GM21381 (cell line): ENCODE results near the gene ZNF407.

Experiments
- ATAC-seq: cut with Tn5 transposase; IDR thresholded peaks from one replicate; pipeline ENCODE4 v1.9.1; 2021; ENCODE audit warnings: mild to moderate bottlenecking, moderate library complexity; ENCODE audit not compliant: unreplicated experiment

The ZNF407 gene

DNA sequence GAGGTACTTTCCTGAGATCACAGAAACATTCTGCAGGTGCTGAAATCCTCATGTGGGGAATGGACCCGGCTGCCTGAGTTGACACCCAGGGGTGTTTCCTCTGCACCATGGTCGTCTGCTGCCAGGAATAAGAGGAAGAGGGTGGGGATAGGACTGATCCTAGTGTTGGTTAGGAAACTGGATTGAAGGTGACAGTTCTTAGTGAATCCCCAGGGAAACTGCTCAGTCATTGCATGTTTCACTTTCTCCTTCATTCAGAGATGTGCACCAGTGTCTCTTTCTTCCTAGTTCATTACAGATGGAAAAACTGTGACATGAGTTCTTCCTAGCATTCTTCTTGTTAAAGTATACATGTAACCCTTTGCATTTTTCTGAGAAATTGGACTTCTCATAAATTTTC, 317.0 kb downstream of the ZNF407 start:
- no peak for ATAC-seq

DNA sequence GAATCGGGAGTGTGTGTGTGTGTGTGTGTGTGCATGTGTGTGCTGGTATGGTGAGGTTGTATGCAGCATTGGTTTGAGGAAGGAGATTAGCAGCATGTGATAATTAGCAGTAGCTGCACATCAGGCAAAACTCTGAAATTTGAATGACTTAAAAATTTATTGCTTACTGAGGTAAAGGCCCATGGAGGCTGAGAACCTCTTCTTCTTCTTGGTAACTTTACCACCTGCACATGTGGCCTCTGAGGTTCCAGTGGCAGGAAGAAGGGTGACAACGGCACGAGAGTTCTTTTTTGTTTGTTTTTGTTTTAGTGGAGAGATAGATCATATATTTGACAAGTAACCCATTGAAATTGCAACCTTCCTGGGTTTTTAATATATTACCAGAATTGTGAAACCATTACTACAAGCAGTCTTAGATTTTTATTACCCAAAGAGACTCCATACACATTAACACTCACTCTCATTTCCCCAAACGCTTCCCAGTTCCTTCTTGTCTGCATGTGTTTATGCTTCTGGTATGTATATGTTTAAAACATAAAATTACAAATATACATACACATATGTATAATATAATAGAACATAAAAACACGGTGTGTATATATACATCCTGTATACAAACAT, 319.2 kb downstream of the ZNF407 start:
- no peak for ATAC-seq

DNA sequence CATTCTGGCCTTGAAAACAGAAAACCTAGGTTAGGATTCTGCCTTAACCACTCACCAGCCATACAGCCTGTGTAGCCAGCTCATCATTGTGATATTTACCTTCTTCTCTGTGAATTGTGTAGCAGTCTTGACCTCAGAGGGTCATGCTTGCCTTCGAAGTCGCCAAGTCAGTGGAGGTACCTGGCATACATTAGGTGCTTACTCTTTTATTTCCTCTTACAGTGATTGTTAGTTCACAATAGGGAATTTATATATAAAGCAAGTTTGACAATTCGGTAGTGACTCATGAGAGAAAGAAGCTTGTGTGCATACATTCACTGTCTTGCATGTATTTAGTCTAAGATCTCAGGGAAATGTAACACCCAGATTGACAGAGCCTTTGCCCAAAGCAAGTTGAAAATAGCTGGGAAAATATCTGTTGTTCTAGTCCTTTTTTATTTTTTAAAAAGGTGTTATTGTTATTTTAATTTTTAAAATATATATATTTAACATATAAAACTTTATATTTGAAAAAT, 320.7 kb downstream of the ZNF407 start:
- ATAC-seq: no peak

- ATAC-seq: no peak
These were observed 323.6 kb downstream of the ZNF407 start for GRCh38 chr18:74921057-74921820.

GRCh38 chr18:74926051-74926450, 328.4 kb downstream of the ZNF407 start:
- no peak for ATAC-seq

DNA sequence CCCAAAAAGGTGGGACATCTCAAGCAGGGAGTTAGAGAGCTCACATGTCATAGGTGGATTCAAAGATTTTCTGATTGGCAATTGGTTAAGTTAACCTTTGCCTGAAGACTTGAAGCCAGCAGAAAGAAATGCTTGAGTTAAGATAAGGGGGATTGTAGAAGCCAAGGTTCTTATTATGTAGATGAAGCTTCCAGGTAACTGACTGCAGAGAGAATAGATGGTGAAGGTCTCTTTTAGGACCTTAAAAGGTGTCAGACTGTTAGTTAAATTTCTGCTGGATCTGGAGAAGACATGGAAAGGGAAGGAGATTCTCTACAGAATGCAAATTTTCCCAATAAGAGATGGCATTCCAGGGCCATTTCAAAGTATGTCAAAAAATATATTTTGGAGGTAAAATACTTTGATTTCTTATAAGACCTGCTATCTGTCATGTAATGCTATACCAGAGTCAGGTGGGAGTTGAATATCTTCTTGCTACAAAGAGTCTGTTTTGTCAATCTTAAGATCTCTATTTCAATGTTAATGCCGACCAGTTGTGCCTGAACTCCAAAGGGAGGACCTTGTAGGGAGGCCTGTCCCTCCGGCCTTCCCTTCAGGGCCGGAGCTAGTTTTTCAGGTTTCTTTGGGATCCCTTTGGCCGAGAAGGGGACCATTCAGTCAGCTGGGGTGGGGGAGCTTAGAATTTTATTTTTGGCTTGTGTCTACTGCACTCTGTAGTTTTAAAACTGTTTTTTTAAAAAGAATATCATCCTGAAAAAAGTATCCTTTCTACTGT, 330.7 kb downstream of the ZNF407 start:
- ATAC-seq: no peak

- no peak for ATAC-seq
These were observed 331.4 kb downstream of the ZNF407 start for GRCh38 chr18:74929110-74929509.

DNA sequence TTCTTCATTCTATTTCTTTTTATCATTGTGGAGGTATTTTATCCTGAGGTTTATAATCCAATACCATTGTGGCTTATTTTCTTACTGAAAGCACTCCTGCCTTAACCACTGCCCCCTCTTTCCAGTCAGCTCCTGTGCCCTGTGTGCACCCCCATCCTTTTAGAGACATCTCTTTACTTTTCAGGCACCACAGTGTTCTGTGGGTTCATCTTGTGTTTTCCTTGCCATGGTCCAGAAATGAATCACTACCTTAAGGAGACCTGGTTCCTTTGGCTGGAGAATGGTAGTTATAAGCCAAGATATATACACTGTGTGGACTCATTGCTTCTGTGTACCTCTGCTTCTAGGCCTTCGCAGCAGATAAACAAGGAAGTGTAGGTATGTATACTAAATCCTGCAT, 332.9 kb downstream of the ZNF407 start:
- ATAC-seq: no peak

DNA sequence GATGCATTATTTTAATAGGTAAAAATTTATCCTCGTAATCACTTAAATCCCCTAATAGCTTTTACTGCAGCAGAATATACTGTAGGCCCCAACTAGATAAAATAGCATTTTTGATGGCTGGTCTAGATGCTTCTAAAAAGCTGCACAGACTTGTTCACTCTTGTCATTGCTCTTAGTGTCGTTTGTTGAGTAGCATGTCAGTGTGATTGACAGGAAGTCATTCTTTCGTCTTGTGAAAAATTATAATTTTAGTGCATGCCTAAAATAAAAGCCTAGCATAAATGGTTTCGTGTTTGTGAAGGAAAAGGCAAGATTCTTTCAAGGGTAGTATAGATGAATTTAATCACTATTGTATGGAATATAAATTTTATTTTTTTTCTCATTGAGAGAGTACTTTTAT, 336.3 kb downstream of the ZNF407 start:
- no peak for ATAC-seq

DNA sequence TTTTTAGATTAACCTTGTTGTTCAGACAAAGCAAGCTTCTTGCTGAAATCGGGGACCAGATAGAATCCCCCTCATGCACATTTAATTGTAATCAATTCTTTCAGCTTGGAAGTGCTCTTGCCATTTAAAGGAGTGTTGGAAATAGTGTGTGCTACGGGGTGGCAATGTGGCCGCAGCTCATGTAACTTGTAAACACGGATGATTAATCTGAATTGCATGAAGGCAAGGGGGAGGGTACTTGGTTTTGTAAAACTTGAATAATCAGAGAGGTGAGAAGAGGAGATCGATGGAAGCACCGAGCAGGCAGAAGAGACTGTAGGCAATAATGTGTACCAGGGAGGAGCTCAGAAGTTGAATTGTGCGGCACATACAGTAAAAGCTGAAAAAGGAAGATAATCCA, 337.8 kb downstream of the ZNF407 start:
- ATAC-seq: no peak

GRCh38 chr18:74936343-74936742, 338.7 kb downstream of the ZNF407 start:
- no peak for ATAC-seq

DNA sequence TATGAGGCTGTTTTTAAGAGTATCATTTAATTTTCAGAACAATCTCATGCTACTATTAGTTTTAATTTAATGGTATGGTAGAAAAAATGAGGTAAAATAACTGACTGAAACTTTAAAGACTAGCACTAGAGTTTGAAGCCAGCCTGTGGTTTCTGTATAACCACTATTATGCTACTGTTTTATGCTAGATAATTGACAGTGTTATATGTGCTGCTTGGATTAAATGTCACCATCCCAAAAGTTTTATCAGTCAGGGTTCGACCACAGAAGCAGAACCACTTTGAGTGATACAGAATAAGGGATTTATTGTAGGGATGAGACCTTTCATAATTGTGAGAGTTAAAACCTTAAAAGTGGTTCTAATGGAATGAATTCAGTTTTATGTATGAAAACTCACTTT, 339.6 kb downstream of the ZNF407 start:
- no peak for ATAC-seq

- ATAC-seq: no peak
These were observed 343.2 kb downstream of the ZNF407 start for GRCh38 chr18:74940856-74941255.

- ATAC-seq: peak; percentile 93
These were observed 344.7 kb downstream of the ZNF407 start for GRCh38 chr18:74942319-74942910.

GRCh38 chr18:74944676-74945075, 347.0 kb downstream of the ZNF407 start:
- no peak for ATAC-seq

- no peak for ATAC-seq
These were observed 348.3 kb downstream of the ZNF407 start for GRCh38 chr18:74945774-74946545.

DNA sequence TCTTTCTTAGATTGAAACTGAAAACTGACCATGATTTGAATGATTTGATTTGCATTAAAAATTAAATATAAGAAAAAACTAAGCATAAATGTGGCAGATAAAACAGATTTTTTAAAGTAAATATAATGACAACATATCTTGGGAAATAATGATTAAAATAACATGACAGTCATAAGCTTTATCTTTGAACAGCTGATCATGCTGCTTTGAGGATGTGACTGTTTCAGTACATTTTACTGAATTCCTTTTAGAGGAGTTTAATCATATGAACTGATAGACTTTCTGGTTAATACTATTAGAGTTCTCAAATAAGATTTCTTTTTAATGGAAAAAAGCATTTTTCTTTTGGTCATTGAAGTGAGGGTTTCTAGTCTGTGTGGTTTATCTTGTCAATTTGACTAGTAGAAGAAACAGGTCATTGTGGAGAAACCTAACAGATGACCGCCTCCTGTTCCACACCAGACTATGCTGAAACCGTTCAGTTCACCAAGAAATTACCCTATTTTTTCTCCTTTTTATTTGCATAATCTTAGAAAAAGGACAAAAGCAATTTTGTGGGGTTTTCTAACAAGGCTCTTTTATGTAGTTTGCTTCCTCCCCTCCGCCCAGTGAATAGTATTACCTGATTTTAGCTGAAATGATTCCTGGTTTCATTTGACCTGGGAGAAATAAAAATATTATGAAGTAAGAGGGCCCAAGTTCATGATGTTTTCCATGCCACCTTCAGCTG, 349.1 kb downstream of the ZNF407 start:
- ATAC-seq: no peak

GRCh38 chr18:74947417-74947816, 349.7 kb downstream of the ZNF407 start:
- ATAC-seq: no peak

- no peak for ATAC-seq
These were observed 350.2 kb downstream of the ZNF407 start for GRCh38 chr18:74947875-74948274.

DNA sequence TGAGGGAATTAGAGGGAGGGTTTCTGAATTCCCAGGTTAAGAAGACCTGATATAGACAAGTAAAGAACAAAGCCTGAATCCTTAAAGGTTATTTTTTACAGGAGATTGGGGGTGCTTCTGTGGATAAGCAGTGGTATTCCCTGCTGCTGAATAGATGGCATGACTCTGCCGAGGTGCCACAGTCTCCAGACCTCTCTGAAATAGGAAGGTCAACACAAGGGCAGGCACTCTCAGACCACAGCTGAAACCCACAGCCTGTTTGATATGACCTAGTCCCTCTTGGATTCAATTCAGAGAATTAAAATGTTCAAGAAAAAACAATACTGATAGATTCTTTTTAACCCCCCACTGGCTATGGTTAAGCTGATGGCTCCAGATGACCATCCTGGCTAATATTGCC, 351.9 kb downstream of the ZNF407 start:
- ATAC-seq: no peak
